A549 (cell line): ENCODE results near the gene ADGRA3. TPM values are rescaled to one million over a fixed set of nuclear protein-coding genes. Genes with fewer than 3 reads are reported as not detected.

ENCODE experiments used
- ATAC-seq, 2 experiments: fragments of 200-7000 bp in 1 of 2; fragments of >200 bp in 1 of 2; cut with Nextera tagmentation in 1 of 2; cut with Tn5 transposase in 1 of 2; 3 replicates each; pipeline versions ENCODE4 v1.8.0 to v1.9.1; 2018 to 2020; ENCODE audit warnings: mild to moderate bottlenecking in 1 of 2, moderate library complexity in 1 of 2
- CTCF ChIA-PET: fragments of 300-600 bp; sonication (Branson Sonifier 250); formaldehyde crosslinking; extraction: SDS; loops from one replicate; lab custom pipeline; 2021; ENCODE audit warnings: antibody characterized with exemption, inconsistent platforms; lab: Yijun Ruan, JAX
- POLR2A ChIA-PET: fragments of 350-600 bp; formaldehyde crosslinking; extraction: SDS; loops from one replicate; lab custom pipeline; 2021; ENCODE audit warnings: antibody characterized with exemption, inconsistent platforms; lab: Yijun Ruan, JAX
- DNase-seq, 2 experiments: peaks; one replicate each; pipeline versions ENCODE4 v3.0.0 to v3.0.0-alpha.2; 2011 to 2016; ENCODE audit warnings: low read depth in 1 of 2, low spot score in 1 of 2
- FAIRE-seq: peaks from 2 replicates; lab custom pipeline; 2011; peaks lifted over from hg19 to GRCh38; lab: Jason Lieb, UNC
- H3K27ac ChIP-seq, 2 experiments: fragments of >200 bp; sonication (Bioruptor Twin); formaldehyde crosslinking; 3 replicates each; pipeline ENCODE4 v1.5.1; 2016 to 2017
- H3K4me1 ChIP-seq: fragments of >200 bp; sonication (Bioruptor Twin); formaldehyde crosslinking; 3 replicates; pipeline ENCODE4 v1.6.1; 2016
- H3K4me2 ChIP-seq: fragments of >200 bp; sonication (Bioruptor Twin); formaldehyde crosslinking; 3 replicates; pipeline ENCODE4 v1.6.1; 2016
- H3K4me3 ChIP-seq: fragments of >200 bp; sonication (Bioruptor Twin); formaldehyde crosslinking; 3 replicates; pipeline ENCODE4 v1.5.1; 2016
- H3K9me3 ChIP-seq: fragments of >200 bp; sonication (Bioruptor Twin); formaldehyde crosslinking; 3 replicates; pipeline ENCODE4 v1.6.1; 2016
- BHLHE40 ChIP-seq: IDR thresholded peaks from 2 replicates; pipeline ENCODE4 v1.6.1; 2012; ENCODE audit warnings: low read depth, low read length, inconsistent platforms
- CBX2 ChIP-seq: fragments of 200-600 bp; sonication (generic); IDR thresholded peaks from 2 replicates; pipeline ENCODE4 v1.6.1; 2016; ENCODE audit warnings: low read depth, mild to moderate bottlenecking, borderline replicate concordance
- CEBPB ChIP-seq, 2 experiments: fragments of >200 bp in 1 of 2; sonication (Bioruptor Twin) in 1 of 2; formaldehyde crosslinking in 1 of 2; IDR thresholded peaks; 2 replicates each; pipeline ENCODE4 v1.6.1; 2012 to 2016
- CHD4 ChIP-seq: fragments of 200-600 bp; sonication (generic); IDR thresholded peaks from 2 replicates; pipeline ENCODE4 v1.6.1; 2016; ENCODE audit warnings: antibody characterized with exemption, mild to moderate bottlenecking, borderline replicate concordance
- CTCF ChIP-seq: fragments of >200 bp; sonication (Bioruptor Twin); formaldehyde crosslinking; IDR thresholded peaks from 3 replicates; pipeline ENCODE4 v1.5.1; 2016
- E2F6 ChIP-seq: IDR thresholded peaks from 2 replicates; pipeline ENCODE4 v1.6.1; 2012; ENCODE audit warnings: low read depth, borderline replicate concordance
- EHF ChIP-seq: fragments of 250-450 bp; sonication (Bioruptor Pico); IDR thresholded peaks from 2 replicates; pipeline ENCODE4 v1.5.0; 2020; ENCODE audit warnings: mild to moderate bottlenecking
- ELK1 ChIP-seq: fragments of 150-350 bp; IDR thresholded peaks from 2 replicates; pipeline ENCODE4 v1.6.1; 2014; ENCODE audit warnings: low read depth, mild to moderate bottlenecking, low read length
- EP300 ChIP-seq, 2 experiments: fragments of >200 bp; sonication (Bioruptor Twin); formaldehyde crosslinking; IDR thresholded peaks; 2 replicates in 1 of 2; 3 replicates in 1 of 2; pipeline ENCODE4 v1.6.1; 2016 to 2017
- FOXS1 ChIP-seq: fragments of 250-450 bp; sonication (Bioruptor Pico); IDR thresholded peaks from 2 replicates; pipeline ENCODE4 v1.5.0; 2020; ENCODE audit warnings: mild to moderate bottlenecking, moderate library complexity
- HOXB13 ChIP-seq: fragments of 250-450 bp; sonication (Bioruptor Pico); IDR thresholded peaks from 2 replicates; pipeline ENCODE4 v1.5.0; 2020; ENCODE audit warnings: low read depth, mild to moderate bottlenecking, moderate library complexity
- HOXB5 ChIP-seq: fragments of 250-450 bp; sonication (Bioruptor Pico); IDR thresholded peaks from 2 replicates; pipeline ENCODE4 v1.5.0; 2020; ENCODE audit warnings: mild to moderate bottlenecking, moderate library complexity
- MYC ChIP-seq: IDR thresholded peaks from 2 replicates; pipeline ENCODE4 v1.6.1; 2012; ENCODE audit warnings: mild to moderate bottlenecking, inconsistent platforms, low read length, improper control_type of control experiment, borderline replicate concordance
- PBX3 ChIP-seq: IDR thresholded peaks from 2 replicates; pipeline ENCODE4 v1.6.1; 2012
- PHF8 ChIP-seq: fragments of 200-600 bp; sonication (generic); IDR thresholded peaks from 2 replicates; pipeline ENCODE4 v1.6.1; 2016; ENCODE audit warnings: low read depth, mild to moderate bottlenecking, antibody characterized with exemption, moderate library complexity, borderline replicate concordance
- POLR2AphosphoS2 ChIP-seq: conservative IDR thresholded peaks from 2 replicates; pipeline ENCODE4 v1.6.1; 2012; ENCODE audit warnings: low read length, improper control_type of control experiment, inconsistent platforms
- RAD21 ChIP-seq, 2 experiments: fragments of >200 bp in 1 of 2; sonication (Bioruptor Twin) in 1 of 2; formaldehyde crosslinking in 1 of 2; IDR thresholded peaks in 1 of 2; conservative IDR thresholded peaks in 1 of 2; 2 replicates in 1 of 2; 3 replicates in 1 of 2; pipeline ENCODE4 v1.6.1; 2012 to 2018; ENCODE audit warnings: inconsistent platforms in 1 of 2
- SMC3 ChIP-seq: fragments of >200 bp; sonication (Bioruptor Twin); formaldehyde crosslinking; IDR thresholded peaks from 3 replicates; pipeline ENCODE4 v1.6.1; 2018; ENCODE audit warnings: inconsistent platforms
- SREBF2 ChIP-seq: fragments of 450-650 bp; IDR thresholded peaks from 2 replicates; pipeline ENCODE4 v1.6.1; 2014; ENCODE audit warnings: mild to moderate bottlenecking, moderate library complexity
- WGBS: methylation state at CpG from one replicate; pipeline ENCODE4 v1.1.6; 2017; ENCODE audit errors: missing lambda C conversion rate; 5-methylcytosine and 5-hydroxymethylcytosine counted together
- polyA plus RNA-seq, 4 experiments: library from polyadenylated mRNA; depleted of rRNA in 3 of 4; stranded (reverse); fragments of >200 nt; fragmentation: RNase III in 1 of 4; extraction: RNeasy Plus Mini Kit Qiagen cat#74134 plus additional on column Dnase treatment in 1 of 4; gene quantifications; 2 replicates in 3 of 4; 3 replicates in 1 of 4; pipeline ENCODE4 v1.2.3, GENCODE V29; 2011 to 2017
- TF ChIP-seq, protein P1 (sequence below): fragments of >200 bp; sonication (Bioruptor Twin); formaldehyde crosslinking; IDR thresholded peaks from 3 replicates; pipeline ENCODE4 v1.6.1; 2016
- TF ChIP-seq, protein P2 (sequence below): IDR thresholded peaks from 2 replicates; pipeline ENCODE4 v1.6.1; 2012

The ADGRA3 gene
- polyA plus RNA-seq, 2 of the 4 experiments (the other 2 are of a cell fraction) = 18.2 to 20.0 TPM

DNA sequence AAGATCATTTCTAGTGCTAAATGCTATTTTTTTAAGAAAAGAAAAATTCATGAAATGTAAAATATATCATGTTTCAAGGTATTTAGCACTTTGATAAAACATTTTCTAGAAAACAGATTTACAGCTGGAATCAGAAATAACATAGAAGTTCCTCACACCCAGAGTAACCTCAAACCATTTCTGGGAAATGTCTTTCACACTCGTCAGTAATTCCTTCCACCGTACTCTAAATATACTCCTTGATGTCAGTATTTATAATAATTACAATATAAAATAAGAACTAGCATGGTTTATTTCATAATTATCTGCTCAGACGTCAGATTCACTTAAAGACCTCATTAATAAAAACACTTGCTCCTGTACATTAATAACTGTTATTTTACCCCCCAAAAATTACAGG, 103.9 kb downstream of the ADGRA3 start (continued):
- no peak for TF ChIP-seq BHLHE40
- no peak for TF ChIP-seq HOXB13 (CRISPR knock-in tag)

GRCh38 chr4:22410645-22411247, 105.1 kb downstream of the ADGRA3 start:
- Histone ChIP-seq H3K27ac (no peak overlapping the region), H3K4me1 (no peaks in the 10 kb centered on the region), H3K4me3 (no peak overlapping the region), H3K9me3 (no peaks in the 10 kb centered on the region), H3K4me2 (no peak overlapping the region)
- ChIA-PET POLR2A (no interaction called here), CTCF (interaction anchor here (0.6 to 1.8 kb wide), 7 partner anchors 11 to 282 kb away, joined by 3 to 15 read pairs (median 3); partner anchors contain the start of gene GBA3)
- WGBS = 40% methylated on average over 1 of the region's 1 CpG
- TF ChIP-seq, protein P1, sequence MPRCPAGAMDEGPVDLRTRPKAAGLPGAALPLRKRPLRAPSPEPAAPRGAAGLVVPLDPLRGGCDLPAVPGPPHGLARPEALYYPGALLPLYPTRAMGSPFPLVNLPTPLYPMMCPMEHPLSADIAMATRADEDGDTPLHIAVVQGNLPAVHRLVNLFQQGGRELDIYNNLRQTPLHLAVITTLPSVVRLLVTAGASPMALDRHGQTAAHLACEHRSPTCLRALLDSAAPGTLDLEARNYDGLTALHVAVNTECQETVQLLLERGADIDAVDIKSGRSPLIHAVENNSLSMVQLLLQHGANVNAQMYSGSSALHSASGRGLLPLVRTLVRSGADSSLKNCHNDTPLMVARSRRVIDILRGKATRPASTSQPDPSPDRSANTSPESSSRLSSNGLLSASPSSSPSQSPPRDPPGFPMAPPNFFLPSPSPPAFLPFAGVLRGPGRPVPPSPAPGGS = no peak
- TF ChIP-seq PBX3 (no peak), CTCF (peak; percentile 26; the same call in 2 of the 3 replicates), EHF (CRISPR knock-in tag) (no peak), HOXB5 (CRISPR knock-in tag) (no peak), SMC3 (peak; percentile 54), PHF8 (no peak), RAD21 (conservative IDR thresholded peaks at IDR 0.05 in 1 of 2, IDR thresholded peaks at IDR 0.05 in 1 of 2) (peak; percentile 40 to 60; a peak in 4 of 5 replicates), MYC (no peak), CEBPB (IDR thresholded peaks at IDR 0.05) (no peak), FOXS1 (no peak)
- TF ChIP-seq, protein P2, sequence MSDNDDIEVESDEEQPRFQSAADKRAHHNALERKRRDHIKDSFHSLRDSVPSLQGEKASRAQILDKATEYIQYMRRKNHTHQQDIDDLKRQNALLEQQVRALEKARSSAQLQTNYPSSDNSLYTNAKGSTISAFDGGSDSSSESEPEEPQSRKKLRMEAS = no peak
- FAIRE-seq (no peak), ATAC-seq (no peak), DNase-seq (no peak)

GRCh38 chr4:22408474-22408873, 107.4 kb downstream of the ADGRA3 start:
- 84% methylated on average over 1 of the region's 1 CpG for WGBS
- FAIRE-seq (no peak), DNase-seq (no peak), ATAC-seq (no peak)
- CTCF ChIA-PET = interaction anchor here (0.6 kb wide), 1 partner anchor 112 kb away, joined by 4 read pairs; no protein-coding TSS in a partner anchor
- POLR2A ChIA-PET = no interaction called here
- no peaks in the 10 kb centered on the region for H3K4me1 ChIP-seq
- no peak overlapping the region for H3K27ac ChIP-seq
- no peaks in the 10 kb centered on the region for H3K9me3 ChIP-seq
- TF ChIP-seq EP300 (IDR thresholded peaks at IDR 0.05) = no peak
- TF ChIP-seq CHD4 = no peak
- no peak for TF ChIP-seq RAD21 (conservative IDR thresholded peaks at IDR 0.05 in 1 of 2, IDR thresholded peaks at IDR 0.05 in 1 of 2)
- no peak for TF ChIP-seq ELK1
- no peak for TF ChIP-seq SREBF2
- no peak for TF ChIP-seq POLR2AphosphoS2
- no peak for TF ChIP-seq E2F6
- no peak for TF ChIP-seq CBX2
- no peak for TF ChIP-seq EHF (CRISPR knock-in tag)
- no peak overlapping the region for H3K4me3 ChIP-seq
- no peak overlapping the region for H3K4me2 ChIP-seq
